Fibroblast of skin of left biceps (primary cell): ENCODE results near the gene IQCN.

ENCODE experiments used
- DNase-seq, 2 experiments: peaks; one replicate each; pipeline ENCODE4 v3.0.0-alpha.2; 2013; ENCODE audit warnings: low read depth in 2 of 2

The IQCN gene

GRCh38 chr19:18264971-18265540 is 9.2 kb downstream of the IQCN start:
- no peak for DNase-seq

- no peak for DNase-seq
These were observed 10.0 kb downstream of the IQCN start for GRCh38 chr19:18264137-18264854.

- no peak for DNase-seq
These were observed 10.7 kb downstream of the IQCN start for GRCh38 chr19:18263324-18264136.

GRCh38 chr19:18262917-18263316 is 11.3 kb downstream of the IQCN start:
- DNase-seq = no peak

- DNase-seq = no peak
These were observed 12.1 kb downstream of the IQCN start for GRCh38 chr19:18262144-18262543.

- no peak for DNase-seq
These were observed 12.8 kb downstream of the IQCN start for GRCh38 chr19:18261474-18261873.

GRCh38 chr19:18259893-18260292 is 14.4 kb downstream of the IQCN start:
- no peak for DNase-seq

- DNase-seq = no peak
These were observed 16.5 kb downstream of the IQCN start for GRCh38 chr19:18257503-18258470.

GRCh38 chr19:18254546-18255503 is 19.4 kb downstream of the IQCN start:
- no peak for DNase-seq

- DNase-seq = no peak
These were observed 20.5 kb downstream of the IQCN start for GRCh38 chr19:18253716-18254115.

GRCh38 chr19:18253130-18253529 is 21.1 kb downstream of the IQCN start:
- DNase-seq = no peak

- DNase-seq = no peak
These were observed 21.9 kb downstream of the IQCN start for GRCh38 chr19:18252370-18252717.

GRCh38 chr19:18251587-18252369 is 22.5 kb downstream of the IQCN start:
- peak; percentile 17 to 21 for DNase-seq

- DNase-seq = no peak
These were observed 24.4 kb downstream of the IQCN start for GRCh38 chr19:18249834-18250233.

- DNase-seq = no peak
These were observed 29.0 kb downstream of the IQCN start for GRCh38 chr19:18245297-18245696.

GRCh38 chr19:18239303-18239702 is 34.9 kb downstream of the IQCN start:
- no peak for DNase-seq

- DNase-seq = no peak
These were observed 40.1 kb downstream of the IQCN start for GRCh38 chr19:18234194-18234593.

GRCh38 chr19:18233224-18233825 is 40.9 kb downstream of the IQCN start:
- DNase-seq = no peak

- no peak for DNase-seq
These were observed 41.6 kb downstream of the IQCN start for GRCh38 chr19:18232540-18233223.
